Tongue (tissue), 1 donor: Measurements from ENCODE around the gene LINC01488. TPM values are rescaled to one million over a fixed set of nuclear protein-coding genes. Genes with fewer than 3 reads are reported as not detected.

Experiments used
- total RNA-seq: library from RNA; depleted of rRNA; stranded (reverse); fragments of >200 nt; gene quantifications from one replicate; pipeline ENCODE4 v1.2.3, GENCODE V29; 2014

LINC01488 gene
- total RNA-seq, 1 donor from 2014 or later, result not detected

Other genes with a start within 250 kb of the LINC01488 start
- gene MYEOV, start 187.5 kb upstream of the LINC01488 start, total RNA-seq, result 1.3 TPM
- 135 TPM for gene CCND1, start 159.5 kb downstream of the LINC01488 start, total RNA-seq
- gene LTO1, start 193.7 kb downstream of the LINC01488 start, total RNA-seq, result 11.5 TPM
- 1.8 TPM for gene FGF19, start 222.4 kb downstream of the LINC01488 start, total RNA-seq